NCI-H1092 treated with DMSO at 0.1 percent for 48 hours (cell line): ENCODE results near the gene PRICKLE2.
A peak's percentile ranks its signal among the peaks of the same experiment; 100 is the strongest.

Experiments used
- DNase-seq: peaks from one replicate; lab custom pipeline; 2025; lab: John Stamatoyannopoulos, UW

PRICKLE2 gene

GRCh38 chr3:64129581-64129980, 95.7 kb downstream of the PRICKLE2 start:
- no peak for DNase-seq

- no peak for DNase-seq
These were observed 96.2 kb downstream of the PRICKLE2 start for GRCh38 chr3:64129106-64129505.

GRCh38 chr3:64125561-64125960, 99.7 kb downstream of the PRICKLE2 start:
- DNase-seq: no peak

- no peak for DNase-seq
These were observed 101.3 kb downstream of the PRICKLE2 start for GRCh38 chr3:64123931-64124330.

GRCh38 chr3:64122476-64122875, 102.8 kb downstream of the PRICKLE2 start:
- DNase-seq: no peak

GRCh38 chr3:64121750-64122311, 103.4 kb downstream of the PRICKLE2 start:
- DNase-seq: no peak

- no peak for DNase-seq
These were observed 104.4 kb downstream of the PRICKLE2 start for GRCh38 chr3:64120876-64121275.

GRCh38 chr3:64117483-64117882, 107.8 kb downstream of the PRICKLE2 start:
- DNase-seq: no peak

GRCh38 chr3:64114651-64115050, 110.6 kb downstream of the PRICKLE2 start:
- no peak for DNase-seq

- no peak for DNase-seq
These were observed 113.4 kb downstream of the PRICKLE2 start for GRCh38 chr3:64111872-64112271.

- DNase-seq: no peak
These were observed 114.2 kb downstream of the PRICKLE2 start for GRCh38 chr3:64111083-64111482.

GRCh38 chr3:64110071-64110470, 115.2 kb downstream of the PRICKLE2 start:
- peak; percentile 46 for DNase-seq

- peak; percentile 6 for DNase-seq
These were observed 115.8 kb downstream of the PRICKLE2 start for GRCh38 chr3:64109438-64109837.

- DNase-seq: no peak
These were observed 116.4 kb downstream of the PRICKLE2 start for GRCh38 chr3:64108784-64109317.

GRCh38 chr3:64108231-64108630, 117.0 kb downstream of the PRICKLE2 start:
- DNase-seq: no peak

GRCh38 chr3:64107190-64107589, 118.1 kb downstream of the PRICKLE2 start:
- DNase-seq: no peak

- DNase-seq: no peak
These were observed 119.5 kb downstream of the PRICKLE2 start for GRCh38 chr3:64105816-64106215.

GRCh38 chr3:64104691-64105111, 120.6 kb downstream of the PRICKLE2 start:
- no peak for DNase-seq

- DNase-seq: no peak
These were observed 121.3 kb downstream of the PRICKLE2 start for GRCh38 chr3:64104006-64104405.

GRCh38 chr3:64103131-64103530, 122.1 kb downstream of the PRICKLE2 start:
- no peak for DNase-seq

GRCh38 chr3:64102147-64102546, 123.1 kb downstream of the PRICKLE2 start:
- DNase-seq: no peak

- DNase-seq: no peak
These were observed 126.0 kb downstream of the PRICKLE2 start for GRCh38 chr3:64099316-64099715.

- no peak for DNase-seq
These were observed 126.6 kb downstream of the PRICKLE2 start for GRCh38 chr3:64098670-64099069.

- DNase-seq: no peak
These were observed 127.3 kb downstream of the PRICKLE2 start for GRCh38 chr3:64097920-64098319.
